ENCODE measurements around the gene RANBP3. TPM values are rescaled to one million over a fixed set of nuclear protein-coding genes. Genes with fewer than 3 reads are reported as not detected.

RANBP3 gene
- total RNA-seq, 4 donors from 2014 or later = 43.8 to 60.1 (median 45.9) TPM

- ATAC-seq (ENCODE audit: low FRiP score) = no peak
- DNase-seq (ENCODE audit: low spot score) = no peak
- no peak for TF ChIP-seq CTCF (IDR thresholded peaks at IDR 0.05)
Observed at GRCh38 chr19:5969476-5969875, 8.5 kb downstream of the RANBP3 start.

- TF ChIP-seq CTCF (IDR thresholded peaks at IDR 0.05) = no peak
- ATAC-seq (ENCODE audit: low FRiP score) = no peak
- no peak for DNase-seq (ENCODE audit: low spot score)
Observed at GRCh38 chr19:5968431-5969373, 9.2 kb downstream of the RANBP3 start.

DNA sequence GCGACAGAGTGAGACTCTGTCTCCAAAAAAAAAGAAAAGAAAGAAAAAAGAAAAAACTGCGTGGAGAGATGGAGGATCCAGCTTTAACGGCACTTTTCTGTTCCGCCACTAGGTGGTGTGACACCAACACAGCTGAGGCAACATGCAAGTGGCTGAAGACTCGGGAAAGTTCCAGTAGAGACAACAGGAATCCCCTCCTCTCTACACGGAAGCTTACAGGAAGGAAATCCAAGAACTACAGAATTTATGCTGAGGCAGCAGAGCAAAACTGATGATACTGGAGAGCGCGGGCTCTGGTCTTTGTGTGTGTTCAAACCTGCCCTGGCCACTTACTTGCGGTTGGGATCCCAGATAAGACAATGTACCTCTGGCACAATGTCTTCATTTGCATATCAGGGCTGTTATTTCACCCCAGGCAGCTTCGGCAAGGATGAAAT lies 9.9 kb downstream of the RANBP3 start:
- peak in 1 of 3 donors; percentile 63 for TF ChIP-seq CTCF (IDR thresholded peaks at IDR 0.05)
- no peak for DNase-seq (ENCODE audit: low spot score)
- peak; percentile 53 for ATAC-seq (ENCODE audit: low FRiP score)

GRCh38 chr19:5967571-5967970 lies 10.4 kb downstream of the RANBP3 start:
- no peak for DNase-seq (ENCODE audit: low spot score)
- ATAC-seq (ENCODE audit: low FRiP score) = no peak
- TF ChIP-seq CTCF (IDR thresholded peaks at IDR 0.05) = no peak

- ATAC-seq (ENCODE audit: low FRiP score) (no peak), DNase-seq (ENCODE audit: low spot score) (no peak)
- no peak for TF ChIP-seq CTCF (IDR thresholded peaks at IDR 0.05)
Observed at GRCh38 chr19:5966941-5967340, 11.0 kb downstream of the RANBP3 start.

DNA sequence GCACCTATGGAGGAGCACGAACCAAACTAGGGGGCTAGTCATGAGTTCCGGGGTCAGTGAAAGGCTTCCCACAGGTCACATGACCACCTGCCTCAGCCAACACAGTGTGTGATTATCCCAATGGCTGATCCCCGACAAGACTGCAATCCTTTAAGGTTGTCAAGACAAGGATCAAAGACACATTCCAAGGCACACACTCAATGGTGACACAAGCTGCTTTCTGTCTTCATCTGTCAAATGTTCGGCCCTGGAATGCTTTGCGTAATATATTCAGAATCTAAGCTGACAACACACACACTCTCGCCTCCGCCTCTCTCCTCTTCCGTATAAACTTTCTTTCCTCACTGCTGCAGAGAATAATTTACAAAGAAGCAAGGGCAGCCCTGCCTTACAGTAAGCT lies 11.7 kb downstream of the RANBP3 start:
- DNase-seq (ENCODE audit: low spot score) (no peak), ATAC-seq (ENCODE audit: low FRiP score) (peak; percentile 63)
- no peak for TF ChIP-seq CTCF (IDR thresholded peaks at IDR 0.05)
